Measurements from ENCODE around the gene ASB11. TPM values are rescaled to one million over a fixed set of nuclear protein-coding genes. Genes with fewer than 3 reads are reported as not detected.

Gene ASB11
- total and polyA plus RNA-seq, 10 of the 15 experiments (the other 5 are each of a cell fraction or from before 2014, with no cell fraction given), result not detected

DNA sequence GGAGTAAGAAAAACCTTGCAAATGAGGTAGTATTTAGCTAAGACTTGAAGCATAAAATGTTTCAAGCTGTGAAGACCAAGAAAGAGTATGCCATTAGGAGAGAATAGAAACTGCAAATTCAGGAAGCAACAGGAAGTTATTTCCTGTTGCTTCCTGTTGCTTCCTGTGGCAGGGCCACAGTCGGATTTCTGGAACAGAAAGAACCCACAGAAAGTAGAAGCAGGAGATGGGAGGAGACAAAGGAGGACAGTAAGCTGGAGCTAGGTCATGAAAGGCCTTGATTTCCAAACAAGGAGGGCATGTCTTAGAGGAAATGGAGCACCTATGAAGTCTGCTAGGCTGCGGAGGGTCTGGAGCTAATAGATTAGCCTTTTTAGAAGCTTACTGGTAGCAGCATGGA is 17.2 kb downstream of the ASB11 start:
- H2AFZ ChIP-seq (ENCODE audit: control insufficient read depth, low read depth, low read length), result no peak overlapping the region
- ChIA-PET RAD21 (ENCODE audit: unreplicated experiment) (no interaction called here), SMC1A (ENCODE audit: uncharacterized antibody, unreplicated experiment) (no interaction called here)

More for the DNA sequence above, 17.2 kb downstream of the ASB11 start:
- POLR2A ChIA-PET, result no interaction called here
- no peak overlapping the region for H3K27ac ChIP-seq (ENCODE audit: control insufficient read depth, insufficient read depth)
- FAIRE-seq, result no peak
- ATAC-seq, result no peak
- intact Hi-C loops (cut with micrococcal nuclease; ENCODE audit: unreplicated experiment), result no loop called here
- CTCF ChIA-PET, result interaction anchor here (0.9 to 3.8 kb wide), 4 partner anchors 13 to 169 kb away, joined by 3 to 19 read pairs (median 6); no protein-coding TSS in a partner anchor
- in situ Hi-C loops (cut with MboI), result no loop called here
- no peaks in the 10 kb centered on the region for H3K79me2 ChIP-seq (ENCODE audit: control insufficient read depth, insufficient read depth, low read length)
- H3K36me3 ChIP-seq (ENCODE audit: control insufficient read depth in 2 of 2, insufficient read depth in 2 of 2, low read length in 1 of 2), result no peaks in the 10 kb centered on the region
- WGBS (ENCODE audit: insufficient coverage, insufficient replicate concordance, low lambda C conversion rate, missing lambda C conversion rate), result 21% methylated on average over 2 of the region's 2 CpGs
- H3K9me3 ChIP-seq (replicated peaks; ENCODE audit: control insufficient read depth, insufficient read depth, low read length), result no peaks in the 10 kb centered on the region
- DNase-seq (ENCODE audit: low read depth, low spot score), result no peak
- BruUV-seq (replicated peaks), result no TSS peak
- no peaks in the 10 kb centered on the region for H3K4me1 ChIP-seq (ENCODE audit: control insufficient read depth, insufficient read depth, low read length)
- H4K20me1 ChIP-seq (ENCODE audit: control insufficient read depth, insufficient read depth), result no peaks in the 10 kb centered on the region
- no peak overlapping the region for H3K4me3 ChIP-seq
- H3K27me3 ChIP-seq (replicated peaks in 1 of 2; ENCODE audit: control insufficient read depth in 2 of 2, insufficient read depth in 2 of 2, low read length in 1 of 2), result no peaks in the 10 kb centered on the region
- no peak overlapping the region for H3K4me2 ChIP-seq (ENCODE audit: control insufficient read depth, insufficient read depth)
- no peak overlapping the region for H3K9ac ChIP-seq (ENCODE audit: control insufficient read depth, insufficient read depth, low read length)
- no peak for TF ChIP-seq KAT2A (conservative IDR thresholded peaks at IDR 0.05; ENCODE audit: control insufficient read depth, low read depth, low read length)
- TF ChIP-seq, protein P1, sequence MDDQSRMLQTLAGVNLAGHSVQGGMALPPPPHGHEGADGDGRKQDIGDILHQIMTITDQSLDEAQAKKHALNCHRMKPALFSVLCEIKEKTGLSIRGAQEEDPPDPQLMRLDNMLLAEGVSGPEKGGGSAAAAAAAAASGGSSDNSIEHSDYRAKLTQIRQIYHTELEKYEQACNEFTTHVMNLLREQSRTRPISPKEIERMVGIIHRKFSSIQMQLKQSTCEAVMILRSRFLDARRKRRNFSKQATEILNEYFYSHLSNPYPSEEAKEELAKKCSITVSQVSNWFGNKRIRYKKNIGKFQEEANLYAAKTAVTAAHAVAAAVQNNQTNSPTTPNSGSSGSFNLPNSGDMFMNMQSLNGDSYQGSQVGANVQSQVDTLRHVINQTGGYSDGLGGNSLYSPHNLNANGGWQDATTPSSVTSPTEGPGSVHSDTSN (IDR thresholded peaks at IDR 0.05; ENCODE audit: insufficient replicate concordance, low read depth, low read length), result no peak
- no peak for TF ChIP-seq HCFC1 (IDR thresholded peaks at IDR 0.05; ENCODE audit: low read length)
- no peak for TF ChIP-seq PAX8 (IDR thresholded peaks at IDR 0.05)
- TF ChIP-seq RB1 (IDR thresholded peaks at IDR 0.05; ENCODE audit: borderline replicate concordance), result no peak
- TF ChIP-seq MYC (IDR thresholded peaks at IDR 0.05; ENCODE audit: insufficient read depth, insufficient read length, insufficient replicate concordance, low read length, severe bottlenecking), result no peak
- TF ChIP-seq, protein P2, sequence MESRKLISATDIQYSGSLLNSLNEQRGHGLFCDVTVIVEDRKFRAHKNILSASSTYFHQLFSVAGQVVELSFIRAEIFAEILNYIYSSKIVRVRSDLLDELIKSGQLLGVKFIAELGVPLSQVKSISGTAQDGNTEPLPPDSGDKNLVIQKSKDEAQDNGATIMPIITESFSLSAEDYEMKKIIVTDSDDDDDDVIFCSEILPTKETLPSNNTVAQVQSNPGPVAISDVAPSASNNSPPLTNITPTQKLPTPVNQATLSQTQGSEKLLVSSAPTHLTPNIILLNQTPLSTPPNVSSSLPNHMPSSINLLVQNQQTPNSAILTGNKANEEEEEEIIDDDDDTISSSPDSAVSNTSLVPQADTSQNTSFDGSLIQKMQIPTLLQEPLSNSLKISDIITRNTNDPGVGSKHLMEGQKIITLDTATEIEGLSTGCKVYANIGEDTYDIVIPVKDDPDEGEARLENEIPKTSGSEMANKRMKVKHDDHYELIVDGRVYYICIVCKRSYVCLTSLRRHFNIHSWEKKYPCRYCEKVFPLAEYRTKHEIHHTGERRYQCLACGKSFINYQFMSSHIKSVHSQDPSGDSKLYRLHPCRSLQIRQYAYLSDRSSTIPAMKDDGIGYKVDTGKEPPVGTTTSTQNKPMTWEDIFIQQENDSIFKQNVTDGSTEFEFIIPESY (IDR thresholded peaks at IDR 0.05), result no peak
- TF ChIP-seq SPI1 (IDR thresholded peaks at IDR 0.05; ENCODE audit: borderline replicate concordance, insufficient read depth, low read depth, low read length), result no peak
- no peak for TF ChIP-seq ZNF687 (IDR thresholded peaks at IDR 0.05)
- TF ChIP-seq RELB (IDR thresholded peaks at IDR 0.05; ENCODE audit: low read depth), result no peak
- TF ChIP-seq EZH2 (IDR thresholded peaks at IDR 0.05; ENCODE audit: borderline replicate concordance, control insufficient read depth, low read depth, low read length), result no peak
- no peak for TF ChIP-seq SUPT20H (IDR thresholded peaks at IDR 0.05; ENCODE audit: borderline replicate concordance, control insufficient read depth, low read depth, low read length)
- TF ChIP-seq CHD2 (IDR thresholded peaks at IDR 0.05; ENCODE audit: borderline replicate concordance, low read depth, low read length), result no peak
- TF ChIP-seq ATF3 (IDR thresholded peaks at IDR 0.05; ENCODE audit: borderline replicate concordance, extremely low read depth, low read depth, low read length), result no peak

All from GM12878 (cell line).